ENCODE results near the gene ULK1.
"Not testable (repeated sequence)": the region's sequence is repeated elsewhere in the genome, so short reads cannot be mapped to it uniquely, and the experiment has no call there.

The ULK1 gene

DNA sequence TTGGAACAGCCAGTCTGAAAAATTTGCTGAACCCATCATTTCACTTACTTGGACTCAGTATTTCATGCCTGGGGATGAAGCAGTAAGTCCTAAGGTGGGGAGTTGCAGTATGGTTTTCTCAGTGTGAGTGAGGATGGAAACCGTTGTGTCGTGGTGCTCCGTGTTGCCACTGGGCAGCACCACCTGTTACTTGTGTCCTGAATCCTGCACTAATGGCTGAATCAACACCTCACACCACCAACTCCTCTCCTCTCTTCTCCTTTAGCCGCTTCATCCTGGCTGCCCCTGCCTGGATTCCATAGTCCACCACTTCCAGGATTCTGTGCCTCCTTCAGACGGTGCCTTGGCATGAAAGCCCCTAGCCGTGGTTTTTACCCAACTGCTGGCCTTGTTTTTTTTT, 52.3 kb downstream of the ULK1 start:
- Histone ChIP-seq H3K4me1 (peaks cover 4% of the 10 kb centered on the region), H3K4me3 (ENCODE audit: low read depth, low read length) (no peak overlapping the region), H3K9me3 (ENCODE audit: control insufficient read depth, low read length) (no peaks in the 10 kb centered on the region), H3K79me2 (peaks cover 10% of the 10 kb centered on the region), H3K9ac (no peak overlapping the region), H3K27me3 (ENCODE audit: control insufficient read depth, insufficient read depth, low read length) (no peaks in the 10 kb centered on the region), H3K36me3 (ENCODE audit: control insufficient read depth, insufficient read depth, low read length) (no peaks in the 10 kb centered on the region), H2AFZ (no peak overlapping the region), H3K27ac (no peak overlapping the region), H3K4me2 (ENCODE audit: low read length) (no peak overlapping the region)
- TF ChIP-seq CTCF (IDR thresholded peaks at IDR 0.05): no peak

- TF ChIP-seq CTCF (IDR thresholded peaks at IDR 0.05): no peak
- Histone ChIP-seq H3K9me3 (ENCODE audit: control insufficient read depth, low read length) (no peaks in the 10 kb centered on the region), H3K36me3 (ENCODE audit: control insufficient read depth, insufficient read depth, low read length) (no peaks in the 10 kb centered on the region), H3K27me3 (ENCODE audit: control insufficient read depth, insufficient read depth, low read length) (no peaks in the 10 kb centered on the region), H3K4me1 (peaks cover 4% of the 10 kb centered on the region), H3K9ac (no peak overlapping the region), H3K4me2 (ENCODE audit: low read length) (no peak overlapping the region), H3K27ac (peak overlapping the region; percentile 11), H2AFZ (peak overlapping the region; percentile 50), H3K79me2 (peaks cover 15% of the 10 kb centered on the region), H3K4me3 (ENCODE audit: low read depth, low read length) (no peak overlapping the region)
These were observed 53.1 kb downstream of the ULK1 start for GRCh38 chr12:131947482-131948027.

DNA sequence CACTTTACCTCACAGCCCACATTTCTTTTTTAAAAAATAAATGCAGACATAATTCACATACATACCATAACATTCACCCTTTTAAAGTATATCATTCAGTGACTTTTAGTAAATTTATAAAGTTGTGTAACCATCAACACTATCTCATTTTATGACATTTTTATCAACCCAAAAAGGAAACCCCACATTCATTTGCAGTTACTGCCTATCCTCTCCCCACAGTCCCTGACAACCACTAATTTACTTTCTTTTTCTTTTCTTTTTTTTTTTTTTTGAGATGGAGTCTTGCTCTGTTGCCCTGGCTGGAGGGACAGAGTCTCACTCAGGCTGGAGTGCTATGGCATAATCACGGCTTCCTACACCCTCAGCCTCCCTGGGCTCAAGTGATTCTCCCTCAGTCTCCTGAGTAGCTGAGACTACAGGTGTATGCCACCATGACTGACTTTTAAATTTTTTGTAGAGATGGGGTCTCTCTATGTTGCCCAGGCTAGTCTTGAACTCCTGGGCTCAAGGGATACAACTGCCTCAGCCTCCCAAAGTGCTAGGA, 53.8 kb downstream of the ULK1 start:
- no peak overlapping the region for H3K4me3 ChIP-seq (ENCODE audit: low read depth, low read length)
- peak overlapping the region; percentile 54 for H3K27ac ChIP-seq

GRCh38 chr12:131948713-131949430, 54.5 kb downstream of the ULK1 start:
- not testable (repeated sequence) for H3K27me3 ChIP-seq (ENCODE audit: control insufficient read depth, insufficient read depth, low read length); H3K4me1 ChIP-seq; H3K36me3 ChIP-seq (ENCODE audit: control insufficient read depth, insufficient read depth, low read length); H3K9me3 ChIP-seq (ENCODE audit: control insufficient read depth, low read length); H3K9ac ChIP-seq
- Histone ChIP-seq H3K4me2 (ENCODE audit: low read length) (peak overlapping the region; percentile 71), H3K4me3 (ENCODE audit: low read depth, low read length) (peak overlapping the region; percentile 74), H3K79me2 (peaks cover 29% of the 10 kb centered on the region), H3K27ac (peak overlapping the region; percentile 54), H2AFZ (peak overlapping the region; percentile 69)

More for the DNA sequence above, 53.8 kb downstream of the ULK1 start:
- peaks cover 7% of the 10 kb centered on the region for H3K4me1 ChIP-seq
- H3K79me2 ChIP-seq: peaks cover 22% of the 10 kb centered on the region
- TF ChIP-seq CTCF (IDR thresholded peaks at IDR 0.05): no peak
- H3K9ac ChIP-seq: no peak overlapping the region
- no peak overlapping the region for H3K4me2 ChIP-seq (ENCODE audit: low read length)
- H3K36me3 ChIP-seq (ENCODE audit: control insufficient read depth, insufficient read depth, low read length): no peaks in the 10 kb centered on the region
- no peaks in the 10 kb centered on the region for H3K27me3 ChIP-seq (ENCODE audit: control insufficient read depth, insufficient read depth, low read length)
- H3K9me3 ChIP-seq (ENCODE audit: control insufficient read depth, low read length): no peaks in the 10 kb centered on the region
- peak overlapping the region; percentile 69 for H2AFZ ChIP-seq

- Histone ChIP-seq H3K9me3 (ENCODE audit: control insufficient read depth, low read length) (no peaks in the 10 kb centered on the region), H2AFZ (peak within 1 kb of the TSS; percentile 69), H3K4me3 (ENCODE audit: low read depth, low read length) (peak within 1 kb of the TSS; percentile 74), H3K79me2 (peaks cover 33% of the 10 kb centered on the region), H3K36me3 (ENCODE audit: control insufficient read depth, insufficient read depth, low read length) (no peaks in the 10 kb centered on the region), H3K4me1 (peaks cover 7% of the 10 kb centered on the region), H3K9ac (peak within 1 kb of the TSS; percentile 51), H3K27me3 (ENCODE audit: control insufficient read depth, insufficient read depth, low read length) (no peaks in the 10 kb centered on the region), H3K27ac (peak within 1 kb of the TSS; percentile 54), H3K4me2 (ENCODE audit: low read length) (peak within 1 kb of the TSS; percentile 71)
- peak; percentile 64 for TF ChIP-seq CTCF (IDR thresholded peaks at IDR 0.05)
These were observed 55.2 kb downstream of the ULK1 start, which contains the start of gene EP400 for GRCh38 chr12:131949431-131950181. Gene EP400 (plus strand): TSS chr12:131949942. CDS start chr12:131960620, 10,678 bp downstream.
